Duodenal mucosa (tissue), 2 donors: Measurements from ENCODE around the gene SPTBN2.
"Not testable (repeated sequence)": the region's sequence is repeated elsewhere in the genome, so short reads cannot be mapped to it uniquely, and the experiment has no call there.

Source experiments
- H3K27ac ChIP-seq: one replicate; pipeline ENCODE4 v1.7.0; 2013; ENCODE audit warnings: low read depth, low read length
- H3K27me3 ChIP-seq, 2 donors: one replicate each; pipeline ENCODE4 v1.7.0; 2013; ENCODE audit warnings: low read length in 2 of 2, control low read depth in 1 of 2; ENCODE audit not compliant: insufficient read depth in 2 of 2, control insufficient read depth in 1 of 2
- H3K36me3 ChIP-seq, 2 donors: one replicate each; pipeline ENCODE4 v1.7.0; 2013; ENCODE audit warnings: low read length in 2 of 2, control low read depth in 1 of 2; ENCODE audit not compliant: insufficient read depth in 2 of 2, control insufficient read depth in 1 of 2
- H3K4me1 ChIP-seq, 2 donors: one replicate each; pipeline ENCODE4 v1.7.0; 2013; ENCODE audit warnings: low read length in 2 of 2, control low read depth in 1 of 2; ENCODE audit not compliant: insufficient read depth in 2 of 2, control insufficient read depth in 1 of 2
- H3K4me3 ChIP-seq, 2 donors: one replicate each; pipeline ENCODE4 v1.7.0; 2013; ENCODE audit warnings: low read length in 2 of 2, low read depth in 1 of 2
- H3K9ac ChIP-seq, 2 donors: one replicate each; pipeline ENCODE4 v1.7.0; 2013; ENCODE audit warnings: low read length in 2 of 2, low read depth in 1 of 2
- H3K9me3 ChIP-seq, 2 donors: one replicate each; pipeline ENCODE4 v1.7.0; 2013; ENCODE audit warnings: low read length in 2 of 2, control low read depth in 1 of 2; ENCODE audit not compliant: control insufficient read depth in 1 of 2

Gene SPTBN2

DNA sequence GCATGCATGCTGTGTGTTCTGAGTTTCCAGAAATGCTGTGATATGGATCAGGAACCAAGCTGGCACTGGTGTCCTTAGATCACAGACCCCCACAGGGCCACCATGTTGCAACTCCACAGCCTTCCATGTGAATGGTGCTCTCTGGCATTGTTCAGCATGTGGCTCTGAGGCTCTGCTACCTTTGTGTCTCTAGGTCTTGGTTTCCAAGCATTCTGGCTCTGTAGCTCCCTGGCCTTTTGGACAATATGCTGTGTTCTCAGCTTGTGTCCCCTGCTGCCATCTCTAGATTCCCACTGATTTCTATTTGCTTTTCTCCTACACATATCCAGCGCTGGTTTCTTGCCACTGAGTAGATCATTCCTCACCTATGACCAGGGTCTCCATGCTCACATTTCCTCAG is 3.9 kb downstream of the SPTBN2 start:
- H3K36me3 ChIP-seq = no peaks in the 10 kb centered on the region
- no peak overlapping the region for H3K4me3 ChIP-seq
- H3K9me3 ChIP-seq = no peaks in the 10 kb centered on the region
- H3K27ac ChIP-seq = no peak overlapping the region
- peaks cover 34 to 46% of the 10 kb centered on the region in 2 donors for H3K27me3 ChIP-seq
- peaks cover 20 to 28% of the 10 kb centered on the region in 2 donors for H3K4me1 ChIP-seq
- H3K9ac ChIP-seq = no peak overlapping the region

DNA sequence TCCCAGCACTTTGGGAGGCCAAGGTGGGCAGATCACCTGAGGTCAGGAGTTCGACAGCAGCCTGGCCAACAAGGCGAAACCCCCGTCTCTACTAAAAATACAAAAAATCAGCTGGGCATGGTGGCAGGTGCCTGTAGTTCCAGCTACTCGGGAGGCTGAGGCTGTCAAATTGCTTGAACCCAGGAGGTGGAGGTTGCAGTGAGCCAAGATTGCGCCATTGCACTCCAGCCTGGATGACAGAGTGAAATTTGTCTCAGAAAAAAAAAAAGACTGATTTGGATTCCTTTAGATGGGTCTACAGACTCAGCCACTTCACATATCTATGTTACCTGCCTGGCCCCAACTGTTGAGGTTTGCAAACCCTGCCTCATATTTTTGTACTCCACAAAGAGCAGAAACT is 4.8 kb downstream of the SPTBN2 start:
- peaks cover 31 to 39% of the 10 kb centered on the region in 2 donors for H3K27me3 ChIP-seq
- H3K9me3 ChIP-seq, H3K4me3 ChIP-seq, H3K36me3 ChIP-seq, H3K27ac ChIP-seq, H3K9ac ChIP-seq: not testable (repeated sequence)
- peaks cover 29% of the 10 kb centered on the region in 2 donors for H3K4me1 ChIP-seq

DNA sequence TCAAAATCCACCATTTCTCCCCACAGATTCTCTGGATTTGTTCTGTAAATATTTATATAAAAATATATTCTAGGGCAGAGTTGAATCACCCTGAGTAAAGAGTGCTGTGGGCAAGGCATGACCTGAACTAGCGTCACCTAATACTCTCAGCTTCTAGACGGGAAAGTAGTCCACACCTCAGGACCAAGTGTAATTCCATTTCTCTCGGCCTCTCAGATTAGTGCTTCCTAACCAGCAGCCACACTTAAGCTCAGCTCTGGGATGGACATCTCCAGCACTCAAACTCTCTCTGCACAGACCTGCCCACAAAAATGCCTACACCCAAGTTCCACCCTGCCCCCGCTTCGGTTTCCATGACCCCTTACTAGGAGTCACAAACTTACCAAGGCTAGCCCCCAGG is 5.3 kb downstream of the SPTBN2 start:
- Histone ChIP-seq H3K27me3 (peaks cover 26 to 34% of the 10 kb centered on the region in 2 donors), H3K4me3 (no peak overlapping the region), H3K9me3 (no peaks in the 10 kb centered on the region), H3K27ac (no peak overlapping the region), H3K9ac (no peak overlapping the region), H3K36me3 (no peaks in the 10 kb centered on the region), H3K4me1 (peaks cover 25 to 30% of the 10 kb centered on the region in 2 donors)

DNA sequence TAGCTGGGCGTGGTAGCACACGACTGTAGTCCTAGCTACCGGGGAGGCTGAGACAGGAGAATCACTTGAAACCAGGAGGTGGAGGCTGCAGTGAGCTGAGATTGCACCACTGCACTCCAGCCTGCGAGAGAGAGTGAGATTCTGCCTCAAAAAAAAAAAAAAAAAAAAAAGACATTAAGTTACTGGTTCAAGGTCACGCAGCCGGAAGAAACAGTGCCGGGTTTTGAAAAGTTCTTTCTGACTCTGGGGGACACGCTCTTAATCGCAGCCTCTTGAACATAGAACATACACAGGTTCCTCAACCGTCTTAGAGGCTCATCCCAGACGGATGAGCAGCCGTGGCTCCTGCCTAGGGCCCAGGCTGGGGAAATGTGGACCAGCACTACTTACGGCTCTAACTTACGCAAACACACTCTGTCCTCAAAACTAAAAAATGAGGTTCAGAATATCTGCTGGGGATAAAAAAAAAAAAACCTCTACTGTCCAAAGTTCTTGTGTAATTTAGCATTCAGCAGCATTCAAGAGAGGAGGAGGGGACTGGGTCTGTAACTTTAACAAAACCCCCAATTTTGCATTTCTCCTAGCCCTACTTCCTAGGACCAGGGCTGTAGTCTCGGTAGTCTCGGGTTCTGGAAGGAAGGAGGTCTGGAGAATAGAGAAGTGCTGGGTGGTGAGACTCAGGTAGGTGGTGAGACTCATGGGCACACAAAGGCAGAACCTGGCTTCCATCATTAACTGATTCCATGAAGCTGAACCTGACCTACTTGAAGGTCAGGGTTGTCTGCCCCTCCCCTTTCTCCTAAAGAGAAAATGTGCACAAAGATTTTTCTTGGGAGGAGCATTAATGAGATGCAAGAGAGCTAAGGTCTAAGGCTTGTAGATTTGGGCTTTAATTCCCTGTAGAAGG is 6.0 kb downstream of the SPTBN2 start:
- Histone ChIP-seq H3K9ac (no peak overlapping the region), H3K4me1 (peaks cover 26 to 31% of the 10 kb centered on the region in 2 donors), H3K4me3 (no peak overlapping the region), H3K27ac (no peak overlapping the region), H3K9me3 (no peaks in the 10 kb centered on the region), H3K36me3 (no peaks in the 10 kb centered on the region), H3K27me3 (peaks cover 24 to 31% of the 10 kb centered on the region in 2 donors)

DNA sequence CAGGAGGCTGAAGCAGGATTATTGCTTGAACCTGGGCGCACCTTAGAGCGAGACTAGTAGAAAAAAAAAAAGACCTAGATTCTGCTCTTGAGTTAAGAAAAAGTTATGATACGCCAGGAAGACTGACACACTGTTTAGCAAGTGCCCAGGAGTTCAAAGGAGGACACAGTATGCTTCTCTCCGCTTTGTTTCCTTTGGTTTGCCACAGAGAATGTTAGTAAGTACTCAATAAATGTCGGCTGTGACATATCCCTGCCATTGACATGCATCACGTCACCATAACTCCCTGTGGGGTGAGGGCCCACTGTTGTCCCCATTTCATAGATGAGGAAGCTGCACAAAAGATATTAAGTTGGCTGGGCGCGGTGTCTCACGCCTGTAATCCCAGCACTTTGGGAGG is 7.1 kb downstream of the SPTBN2 start:
- H3K9me3 ChIP-seq = no peaks in the 10 kb centered on the region
- no peak overlapping the region for H3K9ac ChIP-seq
- H3K36me3 ChIP-seq = no peaks in the 10 kb centered on the region
- peaks cover 23 to 34% of the 10 kb centered on the region in 2 donors for H3K4me1 ChIP-seq
- H3K27me3 ChIP-seq = peaks cover 19 to 24% of the 10 kb centered on the region in 2 donors
- H3K27ac ChIP-seq = no peak overlapping the region
- no peak overlapping the region for H3K4me3 ChIP-seq

DNA sequence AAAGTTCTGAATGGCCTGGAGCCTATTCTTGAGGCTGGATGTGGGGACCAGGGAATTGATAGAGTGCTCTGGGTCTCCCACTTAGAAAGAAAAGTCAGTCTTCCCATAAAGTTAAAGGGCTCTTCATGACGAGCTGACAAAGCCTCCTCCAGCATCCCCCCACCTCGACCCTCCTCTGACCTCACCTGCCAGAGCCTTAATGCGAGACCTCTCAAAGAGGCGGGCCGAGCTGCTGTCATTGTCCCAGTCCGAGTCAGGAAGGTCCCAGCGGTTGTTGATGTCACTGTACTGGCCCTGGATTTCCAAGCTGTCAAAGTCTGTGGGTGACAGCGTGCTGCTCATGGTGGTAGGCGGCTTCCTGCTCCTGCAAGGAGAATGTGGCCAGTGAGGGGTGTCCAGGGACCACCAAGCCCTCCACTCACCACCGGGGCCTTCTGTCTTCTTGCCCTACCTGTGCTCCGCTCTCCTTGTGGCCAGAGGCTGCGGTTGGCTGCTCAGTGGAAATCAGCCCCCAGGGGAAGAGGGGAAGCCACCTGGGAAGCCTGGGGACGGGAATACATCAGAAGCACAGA is 8.0 kb downstream of the SPTBN2 start:
- H3K27ac ChIP-seq = no peak overlapping the region
- H3K36me3 ChIP-seq = no peaks in the 10 kb centered on the region
- H3K4me1 ChIP-seq = peaks cover 19 to 34% of the 10 kb centered on the region in 2 donors
- no peak overlapping the region for H3K4me3 ChIP-seq
- H3K9me3 ChIP-seq = no peaks in the 10 kb centered on the region
- H3K9ac ChIP-seq = no peak overlapping the region
- peaks cover 10 to 15% of the 10 kb centered on the region in 2 donors for H3K27me3 ChIP-seq

DNA sequence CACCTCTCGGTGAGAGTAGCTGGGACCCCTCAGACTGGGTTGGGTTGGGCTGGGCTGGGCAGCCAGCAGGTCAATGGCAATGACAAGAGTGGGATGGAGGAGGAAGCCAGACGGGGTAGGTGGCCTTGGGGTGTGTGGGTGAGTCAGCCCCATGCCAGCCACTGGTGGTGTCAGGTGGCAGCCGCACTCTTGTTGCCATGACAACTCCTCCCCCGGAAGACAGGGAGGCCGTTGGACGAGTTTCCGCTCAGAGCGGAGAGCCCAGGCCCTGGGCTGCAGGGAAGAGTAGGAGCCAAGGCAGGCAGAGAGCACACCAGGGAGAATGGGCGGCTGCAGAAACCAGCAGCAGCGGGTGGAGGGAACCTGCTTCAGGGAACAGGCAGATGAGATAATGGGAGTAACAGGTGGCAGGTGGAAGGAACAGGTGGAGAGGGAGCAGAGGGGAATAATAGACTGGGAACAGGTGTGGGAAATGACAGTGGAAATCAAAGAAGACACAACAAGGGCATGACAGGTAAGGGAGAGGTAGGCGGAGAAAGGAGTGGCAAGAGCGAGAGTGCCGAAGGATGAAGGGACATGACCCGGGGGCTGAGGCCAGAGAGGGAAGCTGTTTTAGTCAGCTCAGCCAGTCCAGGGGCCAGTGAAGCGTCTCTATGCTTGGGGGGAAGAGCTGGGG is 8.7 kb downstream of the SPTBN2 start:
- Histone ChIP-seq H3K4me1 (peaks cover 19 to 34% of the 10 kb centered on the region in 2 donors), H3K9ac (no peak overlapping the region), H3K27me3 (peaks cover 3 to 8% of the 10 kb centered on the region in 2 donors), H3K36me3 (no peaks in the 10 kb centered on the region), H3K27ac (no peak overlapping the region), H3K9me3 (no peaks in the 10 kb centered on the region), H3K4me3 (no peak overlapping the region)

DNA sequence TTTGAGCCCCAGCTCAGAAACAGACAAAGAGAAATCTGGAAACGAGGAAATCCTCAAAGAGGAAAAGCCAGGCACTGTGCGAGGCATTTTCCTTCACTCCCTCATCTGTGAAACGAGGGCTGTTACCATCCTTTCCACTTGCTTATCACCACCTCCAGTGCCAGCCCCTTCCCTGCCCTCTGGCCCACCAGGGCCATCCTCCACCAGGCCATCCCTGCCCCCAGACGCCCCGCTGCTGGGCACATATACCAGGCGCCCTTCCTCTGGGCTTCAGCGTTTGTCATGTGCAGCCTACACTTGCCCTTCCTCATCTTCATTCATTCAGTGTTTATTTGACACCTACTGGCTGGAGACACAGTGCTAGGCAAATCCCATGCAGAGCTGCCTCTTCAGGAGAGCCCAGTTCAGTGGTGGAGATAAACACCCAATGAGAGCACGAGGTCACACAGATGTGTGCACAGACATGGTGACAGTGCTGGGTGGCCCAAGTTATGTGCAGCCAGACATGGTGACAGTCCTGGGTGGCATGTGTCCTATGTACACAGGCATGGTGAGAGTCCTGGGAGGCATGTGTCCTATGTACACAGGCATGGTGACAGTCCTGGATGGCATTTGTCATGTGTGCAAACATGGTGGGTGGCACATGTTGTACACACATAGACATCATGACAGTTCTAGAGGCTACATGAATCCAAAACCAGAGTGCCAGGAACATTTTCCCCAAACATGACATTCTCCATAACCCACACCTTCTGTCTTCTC is 9.7 kb downstream of the SPTBN2 start:
- Histone ChIP-seq H3K4me1 (peaks cover 19 to 34% of the 10 kb centered on the region in 2 donors), H3K4me3 (no peak overlapping the region), H3K27ac (no peak overlapping the region), H3K9me3 (no peaks in the 10 kb centered on the region), H3K27me3 (no peaks in the 10 kb centered on the region), H3K36me3 (no peaks in the 10 kb centered on the region), H3K9ac (no peak overlapping the region)

DNA sequence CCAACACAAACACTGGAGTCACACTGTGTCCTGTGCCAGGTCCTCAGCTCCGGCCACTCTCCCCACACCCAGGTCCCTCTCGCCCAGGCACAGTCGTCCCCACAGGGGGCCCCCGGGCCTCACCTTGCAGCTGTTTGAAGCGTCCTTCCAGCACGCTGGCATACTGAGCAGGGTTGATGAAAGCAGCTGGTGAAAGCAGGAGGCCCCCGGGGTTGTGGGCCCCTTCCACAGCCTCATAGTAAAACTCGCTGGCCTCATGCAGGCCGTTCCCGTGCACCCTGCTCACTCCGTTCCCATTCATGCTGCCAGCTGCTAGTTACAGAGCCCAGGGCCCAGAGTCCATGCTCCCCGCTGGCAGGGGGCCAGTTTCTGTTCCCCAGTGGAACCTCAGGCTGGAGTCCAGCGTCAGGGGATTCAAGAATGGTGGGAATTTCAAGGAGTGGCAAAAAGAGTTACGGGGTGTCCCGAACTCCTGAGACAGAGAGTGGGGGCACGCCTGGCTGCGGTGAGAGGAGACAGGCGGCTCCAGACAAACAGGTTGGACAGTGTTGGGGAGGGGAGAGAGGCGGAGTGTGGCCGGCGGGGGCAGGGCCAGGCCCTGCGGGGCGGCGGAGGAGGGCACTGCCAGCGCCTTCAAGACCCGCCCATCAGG is 10.6 kb downstream of the SPTBN2 start:
- H3K27ac ChIP-seq = no peak overlapping the region
- H3K4me3 ChIP-seq = peak overlapping the region; percentile 16 to 24
- no peaks in the 10 kb centered on the region for H3K36me3 ChIP-seq
- H3K27me3 ChIP-seq = no peaks in the 10 kb centered on the region
- H3K9me3 ChIP-seq = no peaks in the 10 kb centered on the region
- H3K4me1 ChIP-seq = peaks cover 19 to 34% of the 10 kb centered on the region in 2 donors
- H3K9ac ChIP-seq = no peak overlapping the region
